MCF 10A (cell line): ENCODE measurements around the gene RAB9A. TPM values are rescaled to one million over a fixed set of nuclear protein-coding genes. Genes with fewer than 3 reads are reported as not detected.

Experiments used
- BruUV-seq: library from RNA; stranded (reverse); fragments of 400-500 nt; replicated peaks from 2 replicates; lab custom pipeline; 2021; lab: Mats Ljungman, UMichigan
- CTCF ChIA-PET: fragments of 300-600 bp; sonication (Branson Sonifier 250); formaldehyde crosslinking; extraction: SDS; loops from one replicate; lab custom pipeline; 2021; ENCODE audit warnings: antibody characterized with exemption, inconsistent platforms; lab: Yijun Ruan, JAX
- POLR2A ChIA-PET: fragments of 300-600, 350-650 bp; sonication (Branson Sonifier 250); formaldehyde crosslinking; extraction: SDS; loops from one replicate; lab custom pipeline; 2020; ENCODE audit warnings: antibody characterized with exemption, inconsistent platforms; lab: Yijun Ruan, JAX
- DNase-seq: peaks from one replicate; pipeline ENCODE4 v3.0.0-alpha.2; 2018; ENCODE audit not compliant: unreplicated experiment
- H3K27ac Mint-ChIP-seq: one replicate; pipeline ENCODE4 v1.8.0; 2022; ENCODE audit warnings: mild to moderate bottlenecking, low read depth, mixed read lengths; ENCODE audit not compliant: unreplicated experiment
- H3K27me3 Mint-ChIP-seq: one replicate; pipeline ENCODE4 v1.8.0; 2022; ENCODE audit warnings: mixed read lengths; ENCODE audit not compliant: insufficient read depth, unreplicated experiment
- H3K36me3 Mint-ChIP-seq: one replicate; pipeline ENCODE4 v1.8.0; 2022; ENCODE audit warnings: mild to moderate bottlenecking, moderate library complexity, mixed read lengths; ENCODE audit not compliant: insufficient read depth, unreplicated experiment
- H3K4me1 Mint-ChIP-seq: one replicate; pipeline ENCODE4 v1.8.0; 2022; ENCODE audit warnings: mixed read lengths; ENCODE audit not compliant: insufficient read depth, unreplicated experiment
- H3K4me3 Mint-ChIP-seq: one replicate; pipeline ENCODE4 v1.8.0; 2022; ENCODE audit warnings: mild to moderate bottlenecking, moderate library complexity, mixed read lengths; ENCODE audit not compliant: unreplicated experiment
- H3K9me3 Mint-ChIP-seq: one replicate; pipeline ENCODE4 v1.8.0; 2022; ENCODE audit warnings: mixed read lengths; ENCODE audit not compliant: unreplicated experiment
- CTCF ChIP-seq: fragments of 200-600 bp; IDR thresholded peaks from one replicate; pipeline ENCODE4 v1.8.0; 2022; ENCODE audit warnings: antibody characterized with exemption, mild to moderate bottlenecking; ENCODE audit not compliant: unreplicated experiment
- intact Hi-C: fragments of 100-400 bp; cut with micrococcal nuclease; formaldehyde crosslinking; loops from 2 replicates; pipeline ENCODE4 v1.14.1; 2022
- total RNA-seq: library from RNA; stranded (reverse); gene quantifications from 2 replicates; pipeline ENCODE4 v1.2.3, GENCODE V29; 2022

RAB9A gene
- total RNA-seq, 1 experiment from 2014 or later = 32.3 TPM

- Mint-ChIP-seq H3K4me1 (peaks cover 17% of the 10 kb centered on the region), H3K27ac (peak overlapping the region; percentile 98), H3K9me3 (no peaks in the 10 kb centered on the region), H3K4me3 (peak overlapping the region; percentile 96), H3K36me3 (peaks cover 30% of the 10 kb centered on the region), H3K27me3 (no peaks in the 10 kb centered on the region)
- CTCF ChIA-PET = interaction anchor here (0.6 to 7.8 kb wide), 7 partner anchors 16 to 299 kb away, joined by 3 to 71 read pairs (median 4); no protein-coding TSS in a partner anchor
- TF ChIP-seq CTCF = no peak
- DNase-seq = no peak
- BruUV-seq = TSS peak; percentile 48
- POLR2A ChIA-PET = interaction anchor here (0.9 to 6.3 kb wide), 16 partner anchors 8 to 939 kb away, joined by 3 to 213 read pairs (median 8); partner anchors contain the start of genes GEMIN8, RAB9A and TCEANC
- intact Hi-C loops = no loop called here
Measured at GRCh38 chrX:13733506-13733905, 44.6 kb downstream of the RAB9A start.

GRCh38 chrX:13734278-13735172 lies 45.6 kb downstream of the RAB9A start, which contains the start of the genes OFD1 and TRAPPC2:
OFD1 (plus strand) TSS chrX:13734748; CDS start chrX:13735072, 324 bp downstream.
TRAPPC2 (minus strand) TSS chrX:13734620; CDS start chrX:13719963, 14,657 bp downstream.
- intact Hi-C loops = loop anchor here (1.0 kb wide), 1 partner anchor 76 kb away; no protein-coding TSS in a partner anchor
- TF ChIP-seq CTCF = no peak

GRCh38 chrX:13741695-13742094 lies 52.8 kb downstream of the RAB9A start:
- DNase-seq = no peak
- Mint-ChIP-seq H3K36me3 (peaks cover 61% of the 10 kb centered on the region), H3K9me3 (no peaks in the 10 kb centered on the region), H3K27ac (no peak overlapping the region), H3K27me3 (no peaks in the 10 kb centered on the region), H3K4me1 (peaks cover 8% of the 10 kb centered on the region), H3K4me3 (no peak overlapping the region)
- TF ChIP-seq CTCF = no peak
- intact Hi-C loops = no loop called here
- ChIA-PET CTCF (interaction anchor here (0.6 to 2.9 kb wide), 4 partner anchors 9 to 287 kb away, joined by 3 to 23 read pairs (median 4); partner anchors contain the start of gene RAB9A), POLR2A (interaction anchor here (0.7 kb wide), 1 partner anchor 144 kb away, joined by 3 read pairs; no protein-coding TSS in a partner anchor)
- BruUV-seq = no TSS peak

More at GRCh38 chrX:13734278-13735172, 45.6 kb downstream of the RAB9A start, which contains the start of the genes OFD1 and TRAPPC2:
- H3K9me3 Mint-ChIP-seq = no peaks in the 10 kb centered on the region
- ChIA-PET POLR2A (interaction anchor here (0.6 to 6.3 kb wide), 51 partner anchors 9 to 1939 kb away, joined by 3 to 213 read pairs (median 5); partner anchors contain the start of genes ASB9, GEMIN8, RAB9A and TCEANC), CTCF (interaction anchor here (0.5 to 7.8 kb wide), 17 partner anchors 14 to 400 kb away, joined by 3 to 71 read pairs (median 4); partner anchors contain the start of genes GEMIN8 and RAB9A)
- no peaks in the 10 kb centered on the region for H3K27me3 Mint-ChIP-seq
- H3K4me1 Mint-ChIP-seq = peaks cover 17% of the 10 kb centered on the region
- peak within 1 kb of the TSS; percentile 96 for H3K4me3 Mint-ChIP-seq
- peak within 1 kb of the TSS; percentile 98 for H3K27ac Mint-ChIP-seq
- BruUV-seq = no TSS peak
- DNase-seq = peak; percentile 97
- peaks cover 35% of the 10 kb centered on the region for H3K36me3 Mint-ChIP-seq
